Right cardiac atrium (tissue), 5 donors: Measurements from ENCODE around the gene CNNM1. TPM values are rescaled to one million over a fixed set of nuclear protein-coding genes. Genes with fewer than 3 reads are reported as not detected.

Experiments
- ATAC-seq, 2 donors: fragments of 200-7000 bp; cut with Tn5 transposase; one replicate each; pipeline versions ENCODE4 v1.8.0 to v1.9.1; 2020; ENCODE audit warnings: moderate library complexity in 2 of 2, mild to moderate bottlenecking in 1 of 2
- DNase-seq, 3 donors: peaks; one replicate each; pipeline ENCODE4 v3.0.0-alpha.2; 2020
- H3K27ac ChIP-seq: one replicate; pipeline ENCODE4 v1.5.1; 2013; ENCODE audit warnings: mild to moderate bottlenecking, low read length, control low read depth, moderate library complexity
- H3K27me3 ChIP-seq: one replicate; pipeline ENCODE4 v1.6.1; 2013; ENCODE audit not compliant: control insufficient read depth, insufficient read depth
- H3K4me1 ChIP-seq: one replicate; pipeline ENCODE4 v1.6.1; 2013; ENCODE audit warnings: low read length; ENCODE audit not compliant: control insufficient read depth, insufficient read depth
- H3K4me3 ChIP-seq: one replicate; pipeline ENCODE4 v1.5.1; 2013; ENCODE audit warnings: low read length, control low read depth
- H3K9me3 ChIP-seq: one replicate; pipeline ENCODE4 v1.6.1; 2013; ENCODE audit warnings: low read length; ENCODE audit not compliant: control insufficient read depth
- WGBS: extraction: QIAGEN DNeasy Blood & Tissue Kit; methylation state at CpG from one replicate; pipeline ENCODE4 v1.1.7; 2013; 5-methylcytosine and 5-hydroxymethylcytosine counted together
- intact Hi-C, 4 donors: fragments of 100-400 bp; cut with DNase I; formaldehyde crosslinking; loops; one replicate each; pipeline versions ENCODE4 v1.11.0 to v1.14.0; 2022 to 2023
- polyA plus RNA-seq: library from polyadenylated mRNA; stranded (reverse); fragments of 200-250 nt; gene quantifications from one replicate; pipeline ENCODE4 v1.2.3, GENCODE V29; 2013
- total RNA-seq, 4 donors: library from RNA; stranded (reverse); fragmentation: NEBNext Ultra II Directional; extraction: Animal tissue kit (Norgen Biotek cat#: 25700); gene quantifications; one replicate each; pipeline ENCODE4 v1.2.1, GENCODE V29; 2021
- donor health status: healthy with polysubstance abuse.
- donor health status: DM: no; HTN: yes; CAD: no.
- donor health status: DM: no; HTN: no; CAD: no.
- donor health status: DM: no; HTN: yes; CAD: no; lungs with severe emphysema.
- donor health status: DM: yes; HTN: yes; CAD: no.

CNNM1 gene
- total and polyA plus RNA-seq, 5 donors, result 0.03 to 0.29 (median 0.20) TPM

DNA sequence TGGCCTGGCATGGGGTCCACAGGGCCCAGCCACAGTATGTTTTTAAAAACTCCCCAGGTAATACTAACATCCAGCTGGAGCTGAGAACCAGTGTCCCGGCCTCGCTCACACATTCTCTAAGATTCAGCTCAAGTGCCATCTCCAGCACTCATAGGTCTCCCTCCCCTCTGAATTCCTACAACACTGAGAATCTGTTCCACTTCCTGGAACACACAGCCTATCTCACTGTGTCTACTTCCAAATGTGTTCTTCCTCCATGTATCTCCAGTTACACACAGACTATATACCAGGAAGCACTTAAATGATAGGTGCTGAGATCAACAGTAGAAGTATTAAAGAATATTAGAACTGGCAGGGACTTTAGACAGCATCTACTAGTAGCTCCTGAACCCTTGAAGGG, 90.5 kb downstream of the CNNM1 start:
- Histone ChIP-seq H3K9me3 (no peaks in the 10 kb centered on the region), H3K27me3 (no peaks in the 10 kb centered on the region), H3K27ac (no peak overlapping the region), H3K4me3 (no peak overlapping the region), H3K4me1 (no peaks in the 10 kb centered on the region)
- ATAC-seq (no peak), DNase-seq (no peak)
- 83% methylated on average over 2 of the region's 2 CpGs for whole genome bisulfite sequencing
- intact Hi-C loops, result no loop called here

DNA sequence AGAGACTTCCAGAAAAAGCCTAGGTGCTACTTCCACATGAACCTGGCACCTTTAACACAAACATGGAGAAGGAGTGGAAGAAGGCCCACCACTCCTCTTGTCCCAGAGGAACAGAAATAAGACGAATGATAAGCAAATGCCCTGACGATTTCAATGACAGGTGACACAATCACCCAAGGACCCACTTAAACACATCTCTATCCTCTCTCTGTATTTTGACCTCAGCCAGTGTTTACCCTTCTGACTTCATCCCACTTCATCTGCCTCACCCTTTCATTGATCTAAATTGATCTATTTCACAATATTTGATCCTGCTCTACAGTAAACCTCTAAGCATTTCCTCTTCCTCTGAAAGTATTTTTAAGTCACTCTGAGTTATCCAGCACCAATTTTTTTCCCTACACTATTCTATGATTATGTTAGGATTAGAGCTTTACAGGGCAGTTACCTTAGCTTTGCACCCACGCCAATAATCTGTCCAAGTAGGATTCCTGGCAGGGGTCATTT, 92.1 kb downstream of the CNNM1 start:
- ATAC-seq, result no peak
- H3K4me1 ChIP-seq, result peaks cover 3% of the 10 kb centered on the region
- H3K9me3 ChIP-seq, result no peaks in the 10 kb centered on the region
- no peaks in the 10 kb centered on the region for H3K27me3 ChIP-seq
- no peak for DNase-seq
- intact Hi-C loops, result no loop called here
- 73% methylated on average over 3 of the region's 3 CpGs for WGBS
- no peak overlapping the region for H3K27ac ChIP-seq
- H3K4me3 ChIP-seq, result no peak overlapping the region

DNA sequence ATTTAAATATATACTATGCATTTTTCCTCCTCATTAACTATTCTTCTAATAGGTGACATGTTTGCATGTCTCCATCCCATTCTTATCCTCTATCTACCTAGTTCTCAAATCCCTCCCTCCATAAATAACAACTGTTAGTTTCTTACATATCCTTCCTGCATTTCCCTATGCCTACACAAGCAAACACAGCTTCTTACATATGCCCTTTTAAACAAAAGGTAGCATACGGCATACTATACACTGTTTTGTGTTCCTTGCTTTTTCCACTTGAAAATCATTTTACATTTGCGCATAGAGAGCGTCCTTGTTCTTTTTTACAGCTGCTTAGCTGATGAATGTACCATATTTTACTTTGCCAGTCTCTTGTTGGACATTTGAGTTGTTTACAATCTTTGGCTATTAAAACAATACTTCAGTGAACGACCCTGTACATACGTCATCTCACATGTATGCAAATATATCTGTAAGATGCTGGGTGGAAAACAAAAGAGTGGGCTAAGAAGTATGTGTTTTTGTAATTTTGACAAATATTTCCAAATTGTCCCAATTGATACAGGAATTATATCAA, 93.5 kb downstream of the CNNM1 start:
- intact Hi-C loops, result no loop called here
- no peak overlapping the region for H3K27ac ChIP-seq
- no peaks in the 10 kb centered on the region for H3K27me3 ChIP-seq
- no peaks in the 10 kb centered on the region for H3K9me3 ChIP-seq
- WGBS, result 92% methylated on average over 5 of the region's 5 CpGs
- no peak overlapping the region for H3K4me3 ChIP-seq
- DNase-seq, result no peak
- no peak for ATAC-seq
- H3K4me1 ChIP-seq, result peaks cover 3% of the 10 kb centered on the region

DNA sequence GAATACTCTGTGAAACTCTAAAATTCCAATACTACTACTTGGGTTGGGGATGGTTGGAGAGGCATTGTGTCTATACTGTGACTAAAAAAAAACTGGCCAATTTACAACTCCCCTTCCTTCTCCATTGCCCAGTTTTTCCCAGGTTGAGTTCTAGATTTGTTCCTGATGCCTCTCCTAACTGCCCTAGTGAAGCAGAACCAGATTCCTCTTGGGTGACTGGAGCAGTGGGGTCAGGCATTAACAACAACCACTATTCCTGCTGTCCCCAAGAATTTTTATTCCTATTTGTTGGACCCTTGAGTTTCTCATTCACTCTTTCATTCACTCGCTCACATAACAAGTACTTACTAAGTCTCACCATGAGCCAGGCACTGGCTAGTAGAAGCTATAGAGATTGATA, 95.5 kb downstream of the CNNM1 start:
- no peak overlapping the region for H3K27ac ChIP-seq
- no peaks in the 10 kb centered on the region for H3K9me3 ChIP-seq
- H3K4me1 ChIP-seq, result peaks cover 3% of the 10 kb centered on the region

DNA sequence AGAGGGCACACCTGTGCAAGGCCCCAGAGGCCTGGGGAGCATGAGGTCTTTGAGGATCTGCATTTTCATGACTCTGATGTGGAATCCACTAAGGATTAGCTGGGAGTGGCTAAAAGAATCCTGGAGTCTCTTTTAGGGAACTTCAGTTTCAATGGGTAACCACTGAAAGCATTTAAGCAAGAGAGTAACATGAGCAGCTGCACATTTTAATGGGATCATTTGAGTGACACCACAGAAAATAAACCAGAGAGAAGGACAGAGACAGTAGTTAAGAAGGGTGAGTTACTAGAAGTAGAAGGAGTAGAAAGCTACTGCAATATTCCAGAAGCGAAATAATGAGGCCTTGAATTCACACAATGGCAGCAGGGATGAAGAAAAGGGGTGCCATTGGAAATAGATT, 96.0 kb downstream of the CNNM1 start:
- DNase-seq, result no peak
- WGBS, result 97% methylated on average over 1 of the region's 1 CpG
- intact Hi-C loops, result no loop called here

More for the DNA sequence above, 95.5 kb downstream of the CNNM1 start:
- ATAC-seq, result no peak
- no peaks in the 10 kb centered on the region for H3K27me3 ChIP-seq
- no peak for DNase-seq
- no peak overlapping the region for H3K4me3 ChIP-seq
- intact Hi-C loops, result no loop called here
- WGBS, result 96% methylated on average over 1 of the region's 1 CpG

DNA sequence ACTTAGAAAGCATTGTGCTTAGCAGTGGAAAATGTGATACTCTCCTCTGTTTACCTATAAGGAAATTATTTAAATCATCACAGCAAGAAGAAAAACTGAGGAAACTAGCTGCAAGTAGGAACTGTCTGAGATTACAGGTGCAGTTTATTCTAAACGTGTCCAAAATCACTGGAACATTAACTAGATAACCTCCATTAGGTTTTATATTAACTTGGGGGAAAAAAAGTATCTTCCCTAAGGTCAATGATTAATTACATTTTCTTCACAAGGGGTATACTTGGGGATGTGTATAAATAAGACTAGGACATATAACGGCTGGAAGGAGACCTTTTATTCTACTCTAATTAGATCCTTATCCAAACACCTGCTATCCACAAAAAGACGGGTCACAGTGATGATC, 97.5 kb downstream of the CNNM1 start:
- ATAC-seq (no peak), DNase-seq (no peak)
- 56% methylated on average over 3 of the region's 3 CpGs for WGBS
- peaks cover 3% of the 10 kb centered on the region for H3K4me1 ChIP-seq
- intact Hi-C loops, result no loop called here
- H3K9me3 ChIP-seq, result no peaks in the 10 kb centered on the region
- no peak overlapping the region for H3K27ac ChIP-seq
- no peak overlapping the region for H3K4me3 ChIP-seq
- H3K27me3 ChIP-seq, result no peaks in the 10 kb centered on the region

More for the DNA sequence above, 96.0 kb downstream of the CNNM1 start:
- Histone ChIP-seq H3K27me3 (no peaks in the 10 kb centered on the region), H3K9me3 (no peaks in the 10 kb centered on the region), H3K4me3 (no peak overlapping the region), H3K4me1 (peaks cover 3% of the 10 kb centered on the region), H3K27ac (no peak overlapping the region)
- ATAC-seq, result no peak

DNA sequence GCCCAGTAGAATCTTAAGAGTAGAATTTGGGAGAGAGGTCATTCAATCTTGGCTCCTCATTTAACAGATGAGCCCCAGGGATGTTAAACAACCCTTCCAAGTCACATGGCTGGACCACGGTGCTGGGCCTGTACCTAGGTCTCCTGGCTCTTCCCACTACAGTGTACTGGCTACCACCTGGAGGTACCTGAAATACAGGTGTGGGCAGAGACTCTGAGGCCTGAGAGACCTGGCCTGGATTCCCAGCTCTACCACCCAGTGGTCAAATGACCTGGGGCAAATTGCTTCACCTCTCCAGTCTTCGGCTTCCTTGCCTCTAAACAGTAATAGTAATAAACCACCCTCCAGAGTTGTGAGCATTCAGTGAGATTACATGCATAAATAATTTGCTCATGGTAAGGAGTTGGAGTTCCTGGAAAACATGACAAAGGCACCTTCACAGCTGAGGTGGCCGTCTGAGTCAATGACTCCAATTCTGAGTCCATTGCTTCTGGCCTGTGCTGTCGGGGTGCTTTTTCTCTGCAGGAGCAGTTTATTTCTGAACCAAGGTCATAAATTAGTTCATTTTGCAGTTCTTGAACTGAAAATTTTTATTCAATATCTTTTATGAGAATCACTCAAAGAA, 98.5 kb downstream of the CNNM1 start:
- H3K9me3 ChIP-seq, result no peaks in the 10 kb centered on the region
- no peak for ATAC-seq
- peaks cover 3% of the 10 kb centered on the region for H3K4me1 ChIP-seq
- H3K27ac ChIP-seq, result no peak overlapping the region
- DNase-seq, result no peak
- no peaks in the 10 kb centered on the region for H3K27me3 ChIP-seq
- intact Hi-C loops, result no loop called here
- 76% methylated on average over 4 of the region's 4 CpGs for WGBS
- H3K4me3 ChIP-seq, result no peak overlapping the region

DNA sequence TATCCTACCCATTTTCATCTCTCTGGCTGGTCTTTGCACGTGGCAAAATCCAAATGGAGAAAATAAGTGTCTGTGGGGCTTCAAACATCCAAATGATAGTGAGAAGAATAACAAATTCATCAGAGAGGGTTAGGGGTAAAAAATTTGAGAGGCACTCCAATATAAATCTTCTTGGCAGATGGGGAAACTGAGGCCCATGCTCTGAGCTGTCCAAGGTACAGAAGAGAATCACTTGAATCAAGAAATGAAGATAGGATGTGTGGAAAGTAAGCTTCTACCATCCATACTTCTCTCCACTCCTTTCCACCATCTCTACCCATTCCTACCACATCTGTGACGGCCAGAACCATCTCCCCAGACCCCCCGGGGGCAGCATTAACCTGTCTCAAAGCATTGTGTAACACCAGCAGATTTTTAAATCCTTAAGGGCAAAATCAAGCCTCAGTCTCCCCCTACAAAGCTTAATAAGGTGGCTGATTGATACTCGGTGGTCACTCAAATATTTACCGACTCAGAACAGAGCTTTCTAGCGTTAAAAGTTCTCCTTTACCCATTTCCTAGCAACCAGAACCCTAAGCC, 100.5 kb downstream of the CNNM1 start:
- intact Hi-C loops, result loop anchor here in 1 of 4 donors (5.0 kb wide), 1 partner anchor 188 kb away; no protein-coding TSS in a partner anchor
- Histone ChIP-seq H3K27me3 (no peaks in the 10 kb centered on the region), H3K4me1 (peaks cover 3% of the 10 kb centered on the region), H3K27ac (peak overlapping the region; percentile 65), H3K4me3 (peak overlapping the region; percentile 64), H3K9me3 (no peaks in the 10 kb centered on the region)
- DNase-seq (no peak), ATAC-seq (no peak)
- WGBS, result 23% methylated on average over 6 of the region's 6 CpGs

DNA sequence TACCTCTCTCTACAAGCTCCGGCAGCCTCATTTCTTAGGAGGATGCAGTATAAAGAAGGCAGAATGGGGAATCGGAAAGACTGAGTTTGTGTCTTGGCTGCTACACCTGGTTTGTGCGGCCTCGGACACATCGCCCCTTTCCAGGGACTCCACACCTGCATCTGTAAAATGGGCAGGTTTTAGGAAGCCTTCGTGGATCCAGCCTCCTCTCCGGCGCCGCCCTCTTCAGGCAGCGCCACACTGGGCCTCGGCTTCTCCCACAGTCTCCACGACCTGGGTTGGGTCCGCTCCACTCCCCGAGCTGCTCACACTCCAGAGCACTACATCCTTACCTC, 100.9 kb downstream of the CNNM1 start:
- peaks cover 3% of the 10 kb centered on the region for H3K4me1 ChIP-seq
- DNase-seq, result no peak
- H3K27me3 ChIP-seq, result no peaks in the 10 kb centered on the region
- H3K9me3 ChIP-seq, result no peaks in the 10 kb centered on the region
- H3K27ac ChIP-seq, result peak overlapping the region; percentile 65
- WGBS, result 7% methylated on average over 14 of the region's 14 CpGs
- H3K4me3 ChIP-seq, result peak overlapping the region; percentile 64
- peak; percentile 5 to 6 for ATAC-seq
- intact Hi-C loops, result loop anchor here in 1 of 4 donors (5.0 kb wide), 1 partner anchor 187 kb away; no protein-coding TSS in a partner anchor

DNA sequence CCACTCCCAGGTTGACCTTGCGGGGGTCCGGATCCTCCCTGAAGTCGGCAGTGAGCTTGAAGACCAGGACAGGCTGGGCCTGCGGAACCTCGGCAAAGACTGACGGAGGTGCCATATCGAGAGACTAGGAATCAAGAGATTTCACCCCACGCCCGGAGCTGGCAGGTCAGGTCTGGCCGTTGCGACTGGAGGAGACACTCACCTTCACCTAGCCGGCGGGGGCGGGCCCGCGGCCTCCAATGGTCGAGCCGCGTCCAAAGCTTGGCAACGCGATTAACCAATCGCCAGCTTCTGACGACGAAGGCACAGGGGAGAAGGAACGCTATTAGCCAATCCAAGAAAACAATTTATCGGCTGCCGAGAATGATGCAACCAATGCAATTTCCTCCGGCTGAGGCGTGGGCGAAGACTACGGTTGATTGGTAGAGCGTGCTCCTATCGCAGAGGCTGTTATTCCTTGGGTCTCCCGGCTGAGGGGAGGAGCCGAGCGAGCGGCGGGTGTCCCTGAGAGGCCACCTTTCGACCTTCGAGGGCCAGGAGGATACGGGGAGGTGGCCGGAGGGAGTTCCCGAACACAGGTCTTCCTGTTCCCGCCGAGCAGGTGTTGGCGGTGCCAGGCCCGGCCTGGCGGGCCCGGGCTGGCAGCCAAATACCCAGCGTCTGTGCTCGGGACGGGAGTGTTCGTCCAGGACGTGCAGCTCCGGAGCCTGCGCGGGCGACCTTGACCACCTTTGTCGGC, 101.5 kb downstream of the CNNM1 start, which contains the start of gene GOT1:
Gene GOT1, minus strand, starts transcription at position 174 of the 739 bp plus-strand sequence. Its CDS starts 59 bp downstream, at position 115.
- no peaks in the 10 kb centered on the region for H3K27me3 ChIP-seq
- ATAC-seq (peak; percentile 98 to 99), DNase-seq (peak; percentile 95 to 97 (median 96))
- peaks cover 1% of the 10 kb centered on the region for H3K4me1 ChIP-seq
- peak within 1 kb of the TSS; percentile 97 for H3K27ac ChIP-seq
- peak within 1 kb of the TSS; percentile 64 for H3K4me3 ChIP-seq
- under 1% methylated on average over 59 of the region's 59 CpGs for WGBS
- intact Hi-C loops, result loop anchor here in 1 of 4 donors (5.0 kb wide), 1 partner anchor 187 kb away; no protein-coding TSS in a partner anchor
- H3K9me3 ChIP-seq, result no peaks in the 10 kb centered on the region
